ENCODE measurements around the gene TALDO1. TPM values are rescaled to one million over a fixed set of nuclear protein-coding genes. Genes with fewer than 3 reads are reported as not detected.

Gene TALDO1
- total and polyA plus RNA-seq, 2 donors (not counting 3 experiments of a cell fraction or from before 2014, with no cell fraction given): 211 to 294 TPM

- BruUV-seq (replicated peaks): no TSS peak
- no peaks in the 10 kb centered on the region for H3K27me3 ChIP-seq (ENCODE audit: control insufficient read depth in 2 of 2, insufficient read depth in 2 of 2, low read length in 2 of 2)
- no peak for TF ChIP-seq GATA2 (IDR thresholded peaks at IDR 0.05; ENCODE audit: insufficient read depth, insufficient read length, low read depth, low read length)
- no peak for TF ChIP-seq CTCF (IDR thresholded peaks at IDR 0.05; ENCODE audit: extremely low read depth in 1 of 2, insufficient read depth in 1 of 2, low read depth in 1 of 2, low read length in 2 of 2)
- no peak for TF ChIP-seq JUN (IDR thresholded peaks at IDR 0.05; ENCODE audit: borderline replicate concordance, insufficient read depth, insufficient read length, low read depth)
- peak; percentile 11 for TF ChIP-seq FOS (IDR thresholded peaks at IDR 0.05; ENCODE audit: borderline replicate concordance, insufficient read depth, low read length)
- FAIRE-seq (no peak), DNase-seq (ENCODE audit: low read depth, low spot score) (no peak)
- no peaks in the 10 kb centered on the region for H3K9me1 ChIP-seq (replicated peaks; ENCODE audit: control insufficient read depth, extremely low read depth, insufficient read depth, low read length)
- peaks cover 5% of the 10 kb centered on the region for H3K4me1 ChIP-seq (ENCODE audit: control insufficient read depth, extremely low read depth, insufficient read depth, low read length)
- dilution Hi-C loops (cut with MboI; ENCODE audit: extremely low pct_ligation_motif_present, low sequenced_read_pairs): no loop called here
- H3K79me2 ChIP-seq (ENCODE audit: control insufficient read depth, insufficient read depth, low read length): no peaks in the 10 kb centered on the region
- ChIA-PET CTCF (interaction anchor here (1.1 to 1.7 kb wide), 4 partner anchors 14 to 20 kb away, joined by 4 to 5 read pairs (median 4); no protein-coding TSS in a partner anchor), POLR2A (no interaction called here)
- peak overlapping the region; percentile 32 for H3K4me2 ChIP-seq (ENCODE audit: insufficient read depth, low read length)
- no peak overlapping the region for H3K9ac ChIP-seq (replicated peaks; ENCODE audit: extremely low read depth, insufficient read depth, low read length)
- H3K9me3 ChIP-seq (replicated peaks; ENCODE audit: control insufficient read depth, insufficient read depth, low read length): no peaks in the 10 kb centered on the region
- peak overlapping the region; percentile 55 for H2AFZ ChIP-seq (ENCODE audit: low read depth, low read length)
- H3K36me3 ChIP-seq (ENCODE audit: control insufficient read depth in 2 of 2, extremely low read depth in 1 of 2, insufficient read depth in 2 of 2, low read length in 2 of 2): no peaks in the 10 kb centered on the region
- H3K27ac ChIP-seq (ENCODE audit: insufficient read depth, low read depth, low read length): no peak overlapping the region
- H4K20me1 ChIP-seq (replicated peaks; ENCODE audit: control insufficient read depth, extremely low read depth, insufficient read depth, low read length): no peaks in the 10 kb centered on the region
- intact Hi-C loops (cut with micrococcal nuclease): no loop called here
- peak overlapping the region in 2 of 3 experiments; percentile 17 to 26 for H3K4me3 ChIP-seq (replicated peaks in 1 of 3; ENCODE audit: insufficient read depth in 1 of 3, low read depth in 1 of 3, low read length in 3 of 3)
Observed at GRCh38 chr11:706439-706956, 40.8 kb upstream of the TALDO1 start.

Data from endothelial cell of umbilical vein (primary cell).